ENCODE measurements around the gene ROBO1. TPM values are rescaled to one million over a fixed set of nuclear protein-coding genes. Genes with fewer than 3 reads are reported as not detected.
"Not testable (repeated sequence)": the region's sequence is repeated elsewhere in the genome, so short reads cannot be mapped to it uniquely, and the experiment has no call there.

ROBO1 gene
- total and polyA plus RNA-seq, 9 donors = 26.2 to 77.2 (median 38.7) TPM

GRCh38 chr3:78893161-78893560 lies 874.6 kb downstream of the ROBO1 start:
- no peaks in the 10 kb centered on the region for H3K4me1 ChIP-seq (ENCODE audit: control insufficient read depth, insufficient read depth, low read length)
- WGBS (ENCODE audit: insufficient coverage) = 100% methylated on average over 1 of the region's 4 CpGs
- no peaks in the 10 kb centered on the region for H3K36me3 ChIP-seq (ENCODE audit: control insufficient read depth, insufficient read depth, low read length)
- H3K9me3 ChIP-seq (replicated peaks; ENCODE audit: control insufficient read depth, low read depth, low read length) = no peaks in the 10 kb centered on the region
- H3K4me3 ChIP-seq (ENCODE audit: low read length) = no peak overlapping the region
- no peaks in the 10 kb centered on the region for H3K27me3 ChIP-seq (ENCODE audit: control insufficient read depth, insufficient read depth, low read length)
- H3K27ac ChIP-seq (ENCODE audit: low read length) = no peak overlapping the region
- no peak for DNase-seq

- DNase-seq = no peak
- Histone ChIP-seq H3K27me3 (ENCODE audit: control insufficient read depth, insufficient read depth, low read length) (no peaks in the 10 kb centered on the region), H3K4me3 (ENCODE audit: low read length) (no peak overlapping the region), H3K9me3 (replicated peaks; ENCODE audit: control insufficient read depth, low read depth, low read length) (no peaks in the 10 kb centered on the region), H3K4me1 (ENCODE audit: control insufficient read depth, insufficient read depth, low read length) (no peaks in the 10 kb centered on the region), H3K36me3 (ENCODE audit: control insufficient read depth, insufficient read depth, low read length) (no peaks in the 10 kb centered on the region), H3K27ac (ENCODE audit: low read length) (no peak overlapping the region)
- no CpG with 5 or more reads among the region's 4 CpGs for WGBS (ENCODE audit: insufficient coverage)
Measured at GRCh38 chr3:78889348-78889747, 878.5 kb downstream of the ROBO1 start.

DNA sequence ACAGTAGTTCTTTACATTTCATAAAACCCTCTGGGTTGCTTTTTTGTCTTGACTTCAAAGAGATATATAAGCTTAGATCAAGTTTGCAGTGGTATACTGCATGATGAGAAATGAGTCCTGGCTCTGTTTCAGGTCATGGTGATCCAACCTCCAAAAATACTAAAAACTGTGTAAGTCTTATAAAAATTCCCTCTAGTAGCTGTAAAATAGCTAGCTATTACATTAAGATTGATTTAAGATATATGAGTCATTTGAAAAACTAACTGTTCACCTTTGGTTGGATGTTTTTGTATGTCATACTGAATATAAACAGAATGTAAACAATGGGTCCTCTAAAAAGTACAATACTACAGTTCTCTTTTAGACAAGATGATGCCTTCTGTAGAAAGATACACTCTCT lies 879.2 kb downstream of the ROBO1 start:
- no peak for DNase-seq
- H3K27me3 ChIP-seq (ENCODE audit: control insufficient read depth, insufficient read depth, low read length) = no peaks in the 10 kb centered on the region

DNA sequence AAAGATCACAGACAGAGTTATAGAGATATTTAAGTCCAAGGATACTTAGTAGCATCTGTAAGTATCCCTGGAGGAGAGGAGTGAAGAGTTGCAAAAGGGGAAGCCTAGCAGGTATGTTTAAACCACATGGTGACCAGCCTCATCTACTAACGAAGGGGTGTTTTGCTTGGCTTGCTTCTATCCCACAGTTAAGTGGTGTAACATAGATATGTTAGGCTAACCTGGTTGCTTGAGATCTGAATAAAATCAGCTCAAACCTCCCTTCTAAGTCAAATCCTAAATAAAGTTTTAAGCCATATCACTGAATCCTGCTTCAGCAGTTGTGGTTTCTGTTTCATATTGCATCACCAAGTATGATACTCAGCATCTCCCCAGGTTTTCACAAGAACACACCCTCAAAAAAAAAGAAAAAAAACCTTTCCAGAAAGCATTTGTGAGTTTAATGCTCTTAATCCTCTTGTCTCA lies 880.2 kb downstream of the ROBO1 start:
- no peaks in the 10 kb centered on the region for H3K27me3 ChIP-seq (ENCODE audit: control insufficient read depth, insufficient read depth, low read length)
- no peaks in the 10 kb centered on the region for H3K36me3 ChIP-seq (ENCODE audit: control insufficient read depth, insufficient read depth, low read length)
- no peak for DNase-seq
- H3K4me3 ChIP-seq (ENCODE audit: low read length) = no peak overlapping the region
- no peaks in the 10 kb centered on the region for H3K4me1 ChIP-seq (ENCODE audit: control insufficient read depth, insufficient read depth, low read length)
- H3K9me3 ChIP-seq (replicated peaks; ENCODE audit: control insufficient read depth, low read depth, low read length) = no peaks in the 10 kb centered on the region
- no CpG with 5 or more reads among the region's 1 CpG for WGBS (ENCODE audit: insufficient coverage)
- H3K27ac ChIP-seq (ENCODE audit: low read length) = no peak overlapping the region

More for the DNA sequence above, 879.2 kb downstream of the ROBO1 start:
- H3K9me3 ChIP-seq (replicated peaks; ENCODE audit: control insufficient read depth, low read depth, low read length) = no peaks in the 10 kb centered on the region
- no peak overlapping the region for H3K4me3 ChIP-seq (ENCODE audit: low read length)
- no peak overlapping the region for H3K27ac ChIP-seq (ENCODE audit: low read length)
- no peaks in the 10 kb centered on the region for H3K36me3 ChIP-seq (ENCODE audit: control insufficient read depth, insufficient read depth, low read length)
- H3K4me1 ChIP-seq (ENCODE audit: control insufficient read depth, insufficient read depth, low read length) = no peaks in the 10 kb centered on the region

DNA sequence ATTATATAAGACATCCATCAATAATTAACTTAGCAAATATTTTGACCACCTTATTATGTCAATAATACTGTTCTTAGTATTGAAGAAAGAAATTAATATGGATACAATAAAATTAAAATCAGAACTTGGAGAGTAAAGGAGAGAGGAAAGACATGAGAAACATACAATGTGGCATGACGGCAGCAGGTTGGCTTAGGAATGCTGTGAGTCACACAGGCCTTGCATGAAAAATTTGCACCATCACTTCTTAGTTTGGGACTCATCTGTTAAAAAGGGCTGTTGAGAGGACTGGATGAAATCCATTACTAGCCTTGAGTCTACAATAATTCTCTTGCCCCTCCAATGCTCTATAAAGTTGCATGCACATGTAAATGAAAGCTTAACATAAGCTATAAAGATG lies 880.8 kb downstream of the ROBO1 start:
- no peak overlapping the region for H3K27ac ChIP-seq (ENCODE audit: low read length)
- DNase-seq = no peak
- H3K27me3 ChIP-seq (ENCODE audit: control insufficient read depth, insufficient read depth, low read length) = no peaks in the 10 kb centered on the region
- no peaks in the 10 kb centered on the region for H3K9me3 ChIP-seq (replicated peaks; ENCODE audit: control insufficient read depth, low read depth, low read length)
- H3K4me3 ChIP-seq (ENCODE audit: low read length) = no peak overlapping the region
- no peaks in the 10 kb centered on the region for H3K4me1 ChIP-seq (ENCODE audit: control insufficient read depth, insufficient read depth, low read length)
- WGBS (ENCODE audit: insufficient coverage) = 50% methylated on average over 1 of the region's 1 CpG
- no peaks in the 10 kb centered on the region for H3K36me3 ChIP-seq (ENCODE audit: control insufficient read depth, insufficient read depth, low read length)

- whole genome bisulfite sequencing (ENCODE audit: insufficient coverage) = no CpG with 5 or more reads among the region's 1 CpG
- not testable (repeated sequence) for H3K4me3 ChIP-seq (ENCODE audit: low read length); H3K4me1 ChIP-seq (ENCODE audit: control insufficient read depth, insufficient read depth, low read length); H3K27ac ChIP-seq (ENCODE audit: low read length); H3K27me3 ChIP-seq (ENCODE audit: control insufficient read depth, insufficient read depth, low read length); H3K36me3 ChIP-seq (ENCODE audit: control insufficient read depth, insufficient read depth, low read length); H3K9me3 ChIP-seq (replicated peaks; ENCODE audit: control insufficient read depth, low read depth, low read length); DNase-seq
Measured at GRCh38 chr3:78884567-78884966, 883.2 kb downstream of the ROBO1 start.

DNA sequence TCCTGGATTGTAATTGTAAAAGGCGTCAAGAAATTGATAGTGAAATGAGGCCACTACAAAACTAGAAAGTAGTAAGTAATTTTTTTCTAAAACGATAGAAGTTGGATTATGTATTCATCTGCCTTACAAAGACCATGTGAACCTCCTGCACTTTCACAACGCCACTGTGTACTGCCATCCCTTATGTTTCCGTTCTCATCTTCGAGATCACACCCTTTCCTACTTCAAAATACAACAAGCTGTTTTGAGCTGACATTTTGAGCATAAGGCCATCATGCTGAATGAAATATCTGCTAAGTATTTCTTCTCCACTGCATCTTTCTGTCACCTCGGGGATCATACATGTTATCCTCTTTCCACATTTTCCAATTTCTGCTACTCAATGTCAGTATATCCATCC lies 885.5 kb downstream of the ROBO1 start:
- 100% methylated on average over 3 of the region's 6 CpGs for WGBS (ENCODE audit: insufficient coverage)
- Histone ChIP-seq H3K4me3 (ENCODE audit: low read length) (no peak overlapping the region), H3K27me3 (ENCODE audit: control insufficient read depth, insufficient read depth, low read length) (no peaks in the 10 kb centered on the region), H3K9me3 (replicated peaks; ENCODE audit: control insufficient read depth, low read depth, low read length) (no peaks in the 10 kb centered on the region), H3K27ac (ENCODE audit: low read length) (no peak overlapping the region), H3K36me3 (ENCODE audit: control insufficient read depth, insufficient read depth, low read length) (no peaks in the 10 kb centered on the region), H3K4me1 (ENCODE audit: control insufficient read depth, insufficient read depth, low read length) (peaks cover 3% of the 10 kb centered on the region)
- DNase-seq = no peak

DNA sequence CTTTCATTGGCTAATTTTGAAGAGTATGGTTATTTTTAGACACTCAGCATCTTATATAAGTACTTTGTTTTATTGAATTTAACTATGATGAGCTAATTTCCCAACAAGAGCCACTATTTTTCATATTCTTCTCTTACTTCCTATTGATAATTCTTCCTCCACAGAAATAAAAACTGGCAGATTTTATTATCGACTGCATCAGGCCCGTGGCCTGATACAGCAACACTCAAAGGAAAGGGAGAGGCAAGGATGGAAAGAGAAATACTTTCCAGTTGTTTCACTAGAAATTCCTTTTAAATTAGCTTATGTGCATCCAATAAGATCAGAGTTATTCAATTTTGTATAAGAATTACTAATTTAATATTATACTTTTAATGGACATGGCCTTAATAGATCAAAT lies 886.3 kb downstream of the ROBO1 start:
- Histone ChIP-seq H3K4me1 (ENCODE audit: control insufficient read depth, insufficient read depth, low read length) (peaks cover 3% of the 10 kb centered on the region), H3K9me3 (replicated peaks; ENCODE audit: control insufficient read depth, low read depth, low read length) (no peaks in the 10 kb centered on the region), H3K27me3 (ENCODE audit: control insufficient read depth, insufficient read depth, low read length) (no peaks in the 10 kb centered on the region), H3K36me3 (ENCODE audit: control insufficient read depth, insufficient read depth, low read length) (no peaks in the 10 kb centered on the region), H3K27ac (ENCODE audit: low read length) (peak overlapping the region; percentile 63), H3K4me3 (ENCODE audit: low read length) (no peak overlapping the region)
- no CpG with 5 or more reads among the region's 2 CpGs for WGBS (ENCODE audit: insufficient coverage)
- peak; percentile 80 for DNase-seq

GRCh38 chr3:78880603-78881461 lies 887.0 kb downstream of the ROBO1 start:
- 15% methylated on average over 3 of the region's 8 CpGs for WGBS (ENCODE audit: insufficient coverage)
- Histone ChIP-seq H3K4me3 (ENCODE audit: low read length) (no peak overlapping the region), H3K9me3 (replicated peaks; ENCODE audit: control insufficient read depth, low read depth, low read length) (no peaks in the 10 kb centered on the region), H3K4me1 (ENCODE audit: control insufficient read depth, insufficient read depth, low read length) (peaks cover 3% of the 10 kb centered on the region), H3K36me3 (ENCODE audit: control insufficient read depth, insufficient read depth, low read length) (no peaks in the 10 kb centered on the region), H3K27ac (ENCODE audit: low read length) (peak overlapping the region; percentile 63), H3K27me3 (ENCODE audit: control insufficient read depth, insufficient read depth, low read length) (no peaks in the 10 kb centered on the region)
- peak; percentile 97 for DNase-seq

GRCh38 chr3:78879295-78879860 lies 888.4 kb downstream of the ROBO1 start:
- WGBS (ENCODE audit: insufficient coverage) = 47% methylated on average over 3 of the region's 7 CpGs
- Histone ChIP-seq H3K9me3 (replicated peaks; ENCODE audit: control insufficient read depth, low read depth, low read length) (no peaks in the 10 kb centered on the region), H3K27ac (ENCODE audit: low read length) (no peak overlapping the region), H3K36me3 (ENCODE audit: control insufficient read depth, insufficient read depth, low read length) (no peaks in the 10 kb centered on the region), H3K4me3 (ENCODE audit: low read length) (no peak overlapping the region), H3K4me1 (ENCODE audit: control insufficient read depth, insufficient read depth, low read length) (peaks cover 3% of the 10 kb centered on the region), H3K27me3 (ENCODE audit: control insufficient read depth, insufficient read depth, low read length) (no peaks in the 10 kb centered on the region)
- no peak for DNase-seq
